Activated CD4-positive, alpha-beta T cell treated with anti-CD3 and anti-CD28 coated beads for 24 hours (primary cell): ENCODE data around the gene CKAP5.
"Not testable (repeated sequence)": the region's sequence is repeated elsewhere in the genome, so short reads cannot be mapped to it uniquely, and the experiment has no call there.

Experiments
- DNase-seq, 2 donors: peaks; one replicate each; pipeline ENCODE4 v3.0.0-alpha.2; 2020; ENCODE audit warnings: low read depth in 2 of 2

CKAP5 gene

GRCh38 chr11:46855167-46855566 lies 9.1 kb upstream of the CKAP5 start:
- DNase-seq = no peak

- DNase-seq = no peak
Observed at GRCh38 chr11:46850829-46851380, 4.8 kb upstream of the CKAP5 start.

GRCh38 chr11:46849631-46850030 lies 3.6 kb upstream of the CKAP5 start:
- no peak for DNase-seq

- DNase-seq = no peak
Observed at GRCh38 chr11:46846510-46846830, 390 bp upstream of the CKAP5 start.

GRCh38 chr11:46845440-46845739 lies 690 bp downstream of the CKAP5 start:
- DNase-seq = no peak

GRCh38 chr11:46840116-46840515 lies 6.0 kb downstream of the CKAP5 start:
- DNase-seq = no peak

- DNase-seq = no peak
Observed at GRCh38 chr11:46838501-46838900, 7.6 kb downstream of the CKAP5 start.

GRCh38 chr11:46837860-46838259 lies 8.2 kb downstream of the CKAP5 start:
- DNase-seq = no peak

GRCh38 chr11:46836870-46837269 lies 9.2 kb downstream of the CKAP5 start:
- no peak for DNase-seq

GRCh38 chr11:46836431-46836830 lies 9.6 kb downstream of the CKAP5 start:
- no peak for DNase-seq

- no peak for DNase-seq
Observed at GRCh38 chr11:46835897-46836296, 10.2 kb downstream of the CKAP5 start.

- DNase-seq = no peak
Observed at GRCh38 chr11:46834821-46835220, 11.3 kb downstream of the CKAP5 start.

GRCh38 chr11:46832511-46833214 lies 13.4 kb downstream of the CKAP5 start:
- no peak for DNase-seq

- no peak for DNase-seq
Observed at GRCh38 chr11:46827995-46828394, 18.1 kb downstream of the CKAP5 start.

- peak; percentile 51 to 62 for DNase-seq
Observed at GRCh38 chr11:46826310-46827044, 19.6 kb downstream of the CKAP5 start.

- no peak for DNase-seq
Observed at GRCh38 chr11:46808799-46809431, 37.2 kb downstream of the CKAP5 start.

- no peak for DNase-seq
Observed at GRCh38 chr11:46801694-46802470, 44.2 kb downstream of the CKAP5 start.

- no peak for DNase-seq
Observed at GRCh38 chr11:46800177-46800576, 45.9 kb downstream of the CKAP5 start.

- DNase-seq = not testable (repeated sequence)
Observed at GRCh38 chr11:46799725-46800124, 46.4 kb downstream of the CKAP5 start.

GRCh38 chr11:46778416-46778815 lies 67.7 kb downstream of the CKAP5 start:
- DNase-seq = no peak

- no peak for DNase-seq
Observed at GRCh38 chr11:46776878-46777277, 69.2 kb downstream of the CKAP5 start.

GRCh38 chr11:46769636-46770221 lies 76.4 kb downstream of the CKAP5 start:
- no peak for DNase-seq
